Measurements from ENCODE around the gene MRAP. TPM values are rescaled to one million over a fixed set of nuclear protein-coding genes. Genes with fewer than 3 reads are reported as not detected.

The MRAP gene
- total RNA-seq: 0.09 and 0.14 TPM in 2 replicates

GRCh38 chr21:32298658-32299081, at the start of gene MRAP:
MRAP (plus strand) TSS chr21:32298855; CDS start chr21:32298972, 117 bp downstream.

GRCh38 chr21:32278518-32279376, 19.9 kb upstream of the MRAP start, which contains the start of gene MIS18A:
MIS18A (minus strand) TSS chr21:32279049; CDS start chr21:32279014, 35 bp downstream.

Other genes starting within 250 kb of the MRAP start
- 3.5 and 5.0 TPM in 2 replicates for gene MIS18A, start 19.8 kb upstream of the MRAP start, total RNA-seq
- 12.2 and 17.4 TPM in 2 replicates for gene URB1, start 94.2 kb downstream of the MRAP start, total RNA-seq
- 6.8 and 8.2 TPM in 2 replicates for gene EVA1C, start 113.9 kb downstream of the MRAP start, total RNA-seq